ENCODE results near the gene CHAC1. TPM values are rescaled to one million over a fixed set of nuclear protein-coding genes. Genes with fewer than 3 reads are reported as not detected.

Gene CHAC1
- total and polyA plus RNA-seq, 2 of the 13 experiments (the other 11 are each of a cell fraction or from before 2014, with no cell fraction given) = 0.44 TPM; not detected in 1

- no peaks in the 10 kb centered on the region for H3K79me2 ChIP-seq (ENCODE audit: insufficient read depth, low read length)
- BruUV-seq (replicated peaks) = no TSS peak
- no peak for ATAC-seq
- H3K27me3 ChIP-seq (ENCODE audit: control insufficient read depth in 1 of 2, insufficient read depth in 2 of 2, low read length in 2 of 2) = peaks cover 0 to 29% of the 10 kb centered on the region in 2 experiments; a peak in 3 of 5 replicates
- WGBS (ENCODE audit: low lambda C conversion rate) = 47% methylated on average over 9 of the region's 11 CpGs
- no peak for TF ChIP-seq ATF7-NPFF (CRISPR knock-in tag; IDR thresholded peaks at IDR 0.05; ENCODE audit: low read depth)
- TF ChIP-seq CERS6 (CRISPR knock-in tag; IDR thresholded peaks at IDR 0.05) = no peak
- TF ChIP-seq MAF1 (CRISPR knock-in tag; IDR thresholded peaks at IDR 0.05; ENCODE audit: borderline replicate concordance) = no peak
- no peak for TF ChIP-seq HCFC1 (IDR thresholded peaks at IDR 0.05; ENCODE audit: low read depth, low read length)
- TF ChIP-seq PAWR (CRISPR knock-in tag; IDR thresholded peaks at IDR 0.05; ENCODE audit: borderline replicate concordance) = no peak
- TF ChIP-seq ZNF367 (CRISPR knock-in tag; IDR thresholded peaks at IDR 0.05; ENCODE audit: borderline replicate concordance) = no peak
- no peak for TF ChIP-seq ZFP41 (CRISPR knock-in tag; IDR thresholded peaks at IDR 0.05; ENCODE audit: borderline replicate concordance)
- no peak for TF ChIP-seq HNF4G (IDR thresholded peaks at IDR 0.05; ENCODE audit: borderline replicate concordance, low read depth, low read length)
- TF ChIP-seq HNF4G (CRISPR knock-in tag; IDR thresholded peaks at IDR 0.05; ENCODE audit: borderline replicate concordance, low read depth) = no peak
- no peak for TF ChIP-seq CREM (IDR thresholded peaks at IDR 0.05)
- no peak for TF ChIP-seq CREM (CRISPR knock-in tag; IDR thresholded peaks at IDR 0.05)
- TF ChIP-seq ZSCAN21 (CRISPR knock-in tag; IDR thresholded peaks at IDR 0.05; ENCODE audit: borderline replicate concordance) = no peak
- TF ChIP-seq ZFX (CRISPR knock-in tag; IDR thresholded peaks at IDR 0.05; ENCODE audit: low read depth) = no peak
- no peak overlapping the region for H2AFZ ChIP-seq (ENCODE audit: low read length)
- intact Hi-C loops (cut with micrococcal nuclease; ENCODE audit: unreplicated experiment) (no loop called here), in situ Hi-C loops (cut with HindIII; ENCODE audit: extremely low pct_ligation_motif_present, low pct_unique_long_range_greater_than_20kb) (no loop called here)
- no peak for DNase-seq (ENCODE audit: low spot score)
- peak overlapping the region; percentile 92; the same call in 1 of the 2 replicates for H3K4me2 ChIP-seq (ENCODE audit: low read depth, low read length)
- H3K4me1 ChIP-seq (ENCODE audit: insufficient read depth, low read length) = peaks cover 74% of the 10 kb centered on the region
- ChIA-PET POLR2A (interaction anchor here (0.7 kb wide), 1 partner anchor 10 kb away, joined by 4 read pairs; no protein-coding TSS in a partner anchor), CTCF (ENCODE audit: low intra/inter-chr PET ratio, low total read pairs) (interaction anchor here (1.0 kb wide), 1 partner anchor 11 kb away, joined by 3 read pairs; no protein-coding TSS in a partner anchor)
- FAIRE-seq = no peak
- no peaks in the 10 kb centered on the region for H3K9me3 ChIP-seq (ENCODE audit: low read length)
- H3K9ac ChIP-seq (ENCODE audit: insufficient read depth, low read depth, low read length) = no peak overlapping the region
- H4K20me1 ChIP-seq (ENCODE audit: insufficient read depth, low read length) = no peaks in the 10 kb centered on the region
- no peak overlapping the region for H3K4me3 ChIP-seq (replicated peaks in 1 of 3; ENCODE audit: insufficient read depth in 1 of 3, low read depth in 2 of 3, low read length in 3 of 3)
- H3K27ac ChIP-seq (ENCODE audit: extremely low read length, insufficient read depth, low read length) = no peak overlapping the region
- no peaks in the 10 kb centered on the region for H3K36me3 ChIP-seq (replicated peaks in 1 of 2; ENCODE audit: control insufficient read depth in 1 of 2, insufficient read depth in 2 of 2, low read length in 2 of 2)
Measured at GRCh38 chr15:40917585-40917984, 35.7 kb upstream of the CHAC1 start.
